NCI-H2107 treated with DMSO at 0.1 percent for 48 hours (cell line): Measurements from ENCODE around the gene TGM1.
"Not testable (repeated sequence)": the region's sequence is repeated elsewhere in the genome, so short reads cannot be mapped to it uniquely, and the experiment has no call there.

Experiments used
- DNase-seq: peaks from one replicate; lab custom pipeline; 2025; ENCODE audit not compliant: unreplicated experiment; lab: John Stamatoyannopoulos, UW

Gene TGM1

GRCh38 chr14:24234095-24235005 is 28.6 kb downstream of the TGM1 start:
- DNase-seq = no peak

DNA sequence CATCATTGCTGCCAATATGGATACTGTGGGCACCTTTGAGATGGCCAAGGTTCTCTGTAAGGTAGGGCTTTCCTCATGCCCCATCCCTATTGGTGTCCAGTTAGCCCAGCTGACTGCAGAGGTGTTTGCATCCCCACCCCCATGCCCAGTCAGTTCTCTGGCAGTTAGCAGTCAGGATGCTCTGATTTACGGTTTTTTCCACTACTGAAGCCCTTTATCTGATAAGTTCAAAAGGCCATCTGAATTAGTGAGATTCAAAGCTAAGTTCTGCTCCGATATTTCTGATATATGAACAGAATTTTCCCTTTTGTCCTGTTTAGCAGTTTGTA is 29.5 kb downstream of the TGM1 start:
- no peak for DNase-seq

DNA sequence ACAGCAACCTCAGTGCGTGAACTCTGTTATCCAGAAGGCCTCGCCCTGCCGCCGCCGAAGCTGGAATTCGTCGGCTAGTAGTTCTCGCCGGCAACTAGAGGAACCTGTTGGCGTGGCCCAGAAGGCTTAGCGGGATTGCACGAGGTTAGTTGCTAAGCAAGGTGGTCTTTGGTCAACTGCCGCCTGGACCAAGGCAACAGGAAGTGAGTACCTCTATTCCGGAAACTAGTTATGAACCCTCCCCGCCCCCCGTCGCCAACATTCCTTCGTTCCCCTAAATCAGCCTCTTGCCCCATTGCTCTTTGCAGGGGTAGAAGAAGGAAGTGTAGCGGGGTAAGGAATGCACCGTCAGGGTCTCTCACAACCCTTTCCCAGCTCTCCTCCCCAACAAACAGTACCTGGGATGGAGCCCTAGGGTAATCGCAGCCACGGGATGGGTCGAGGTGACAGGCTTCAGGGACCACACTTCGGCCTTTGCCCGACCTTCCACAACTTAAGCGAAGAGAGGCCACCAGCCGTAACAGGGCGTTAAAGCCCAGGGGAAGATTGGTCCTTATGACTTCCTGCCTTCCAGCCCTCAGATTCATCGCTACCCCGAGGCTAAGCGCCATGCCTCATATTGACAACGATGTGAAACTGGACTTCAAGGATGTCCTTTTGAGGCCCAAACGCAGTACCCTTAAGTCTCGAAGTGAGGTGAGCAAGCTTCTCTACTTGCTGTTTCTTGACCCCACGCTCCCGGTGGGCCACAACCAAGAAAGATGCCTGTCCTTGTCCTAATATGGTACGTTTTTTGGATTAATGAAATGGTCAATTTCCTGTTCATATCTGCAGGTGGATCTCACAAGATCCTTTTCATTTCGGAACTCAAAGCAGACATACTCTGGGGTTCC is 30.1 kb downstream of the TGM1 start, which contains the start of gene GMPR2:
GMPR2 (plus strand) TSS at position 285 of the 893 bp plus-strand sequence; CDS start at position 610, 325 bp downstream.
- peak; percentile 87 for DNase-seq

DNA sequence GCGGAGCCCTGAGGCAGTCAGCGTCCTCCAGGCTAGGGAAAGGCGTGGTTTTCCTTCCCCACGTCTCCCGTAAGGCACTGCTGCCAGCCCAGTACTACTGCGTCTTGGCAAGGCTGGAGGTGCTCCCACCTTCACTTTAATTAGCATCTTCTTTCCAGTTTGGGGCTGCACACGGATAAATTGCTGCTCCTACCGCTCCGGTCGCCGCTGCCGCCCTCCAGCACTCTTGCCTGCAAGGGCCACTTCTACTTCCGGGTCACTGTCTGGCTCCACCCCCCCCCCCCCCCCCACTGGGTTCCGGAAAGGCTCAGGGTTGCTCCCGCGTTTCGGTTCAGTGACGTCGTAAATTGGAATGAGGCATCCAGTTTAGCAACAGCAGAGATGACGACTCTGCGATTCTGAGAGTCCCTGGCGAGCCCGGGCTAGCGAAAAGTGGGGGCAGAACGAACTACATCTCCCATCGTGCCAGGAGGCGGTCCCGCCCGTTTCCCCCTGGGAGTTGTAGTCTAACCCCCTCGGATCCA is 30.8 kb downstream of the TGM1 start, which contains the start of gene NEDD8:
NEDD8 (minus strand) TSS at position 247 of the 524 bp plus-strand sequence; CDS start at position 147, 100 bp downstream.
- peak; percentile 99 for DNase-seq

- no peak for DNase-seq
These were observed 31.5 kb downstream of the TGM1 start for GRCh38 chr14:24231263-24232120.

- no peak for DNase-seq
These were observed 34.1 kb downstream of the TGM1 start for GRCh38 chr14:24228902-24229301.

DNA sequence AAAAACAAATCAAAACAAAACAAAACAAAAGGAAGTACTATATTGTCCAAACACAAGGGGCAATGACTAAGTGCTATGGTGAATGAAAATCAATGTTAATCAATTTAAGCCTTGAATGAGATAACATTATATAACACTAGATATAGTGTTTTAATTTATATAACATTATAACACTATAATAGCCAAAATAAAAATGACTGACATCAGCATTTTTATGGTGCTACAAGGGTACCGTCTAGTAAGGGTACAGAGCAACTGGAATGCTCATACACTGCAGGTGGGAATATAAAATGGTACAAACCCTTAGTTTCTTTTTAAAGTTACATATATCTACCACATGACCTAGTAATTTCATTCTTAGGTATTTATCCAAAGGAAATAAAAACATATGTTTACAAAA is 36.5 kb downstream of the TGM1 start:
- DNase-seq = no peak

DNA sequence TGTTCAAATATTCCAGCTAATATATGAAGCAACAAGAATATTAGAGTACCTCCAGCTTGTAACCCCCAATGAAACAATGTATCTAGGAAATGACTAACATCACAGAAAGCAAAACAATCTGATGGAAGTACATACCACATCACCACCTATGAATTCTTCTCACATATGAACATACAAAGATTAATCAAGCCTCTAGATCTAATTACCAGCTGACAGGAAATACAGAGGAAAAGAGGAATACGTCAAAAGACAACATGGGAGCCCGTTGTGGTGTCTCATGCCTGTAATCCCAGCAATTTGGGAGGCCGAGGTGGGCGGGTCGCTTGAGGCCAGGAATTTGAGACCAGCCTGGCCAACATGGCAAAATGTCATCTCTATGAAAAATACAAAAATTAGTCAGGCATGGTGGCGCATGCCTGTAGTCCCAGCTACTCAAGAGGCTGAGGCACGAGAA is 38.3 kb downstream of the TGM1 start:
- DNase-seq = no peak

DNA sequence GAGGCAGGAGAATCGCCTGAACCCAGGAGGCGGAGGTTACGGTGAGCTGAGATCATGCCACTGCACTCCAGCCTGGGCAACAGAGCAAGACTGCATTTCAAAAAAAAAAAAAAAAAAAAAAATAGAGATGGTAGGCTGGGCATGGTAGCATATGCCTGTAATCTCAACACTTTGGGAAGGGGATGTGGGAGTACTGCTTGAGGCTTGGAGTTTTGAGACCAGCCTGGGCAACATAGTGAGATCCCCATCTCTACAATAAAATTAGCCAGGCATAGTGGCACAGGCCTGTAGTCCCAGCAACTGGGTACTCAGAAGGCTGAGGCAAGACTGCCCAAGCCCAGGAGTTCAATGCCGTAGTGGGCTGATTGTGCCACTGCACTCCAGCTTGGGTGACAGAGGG is 40.0 kb downstream of the TGM1 start:
- not testable (repeated sequence) for DNase-seq

- DNase-seq = no peak
These were observed 43.5 kb downstream of the TGM1 start for GRCh38 chr14:24219521-24219920.

DNA sequence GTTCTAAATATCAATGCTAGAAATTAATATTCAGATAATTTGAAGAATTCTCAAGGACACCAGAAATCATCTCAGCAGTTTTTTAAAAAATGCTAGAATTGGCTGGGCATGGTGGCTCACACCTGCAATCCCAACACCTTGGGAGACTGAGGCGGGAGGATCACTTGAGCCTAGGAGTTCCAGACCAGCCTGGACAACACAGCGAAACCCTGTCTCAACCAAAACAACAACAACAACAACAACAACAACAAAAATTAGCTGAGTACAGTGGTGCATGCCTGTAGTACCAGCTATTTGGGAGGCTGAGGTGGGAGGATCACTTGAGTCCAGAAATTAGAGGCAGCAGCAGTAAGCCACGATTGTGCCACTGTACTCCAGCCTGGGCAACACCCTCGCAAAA is 43.9 kb downstream of the TGM1 start:
- DNase-seq = no peak

GRCh38 chr14:24216876-24217275 is 46.1 kb downstream of the TGM1 start:
- DNase-seq = not testable (repeated sequence)

GRCh38 chr14:24216345-24216699 is 46.7 kb downstream of the TGM1 start:
- no peak for DNase-seq

- DNase-seq = peak; percentile 90
These were observed 47.3 kb downstream of the TGM1 start, which contains the start of gene MDP1 for GRCh38 chr14:24215495-24216344. TSS of gene MDP1 (minus strand) at chr14:24216066. CDS start at chr14:24215955, 111 bp downstream.

- DNase-seq = no peak
These were observed 48.9 kb downstream of the TGM1 start for GRCh38 chr14:24213866-24214662.

GRCh38 chr14:24212924-24213865 is 49.8 kb downstream of the TGM1 start, which contains the start of gene CHMP4A:
TSS of gene CHMP4A (minus strand) at chr14:24213488. CDS start at chr14:24213439, 49 bp downstream.
- DNase-seq = peak; percentile 95

DNA sequence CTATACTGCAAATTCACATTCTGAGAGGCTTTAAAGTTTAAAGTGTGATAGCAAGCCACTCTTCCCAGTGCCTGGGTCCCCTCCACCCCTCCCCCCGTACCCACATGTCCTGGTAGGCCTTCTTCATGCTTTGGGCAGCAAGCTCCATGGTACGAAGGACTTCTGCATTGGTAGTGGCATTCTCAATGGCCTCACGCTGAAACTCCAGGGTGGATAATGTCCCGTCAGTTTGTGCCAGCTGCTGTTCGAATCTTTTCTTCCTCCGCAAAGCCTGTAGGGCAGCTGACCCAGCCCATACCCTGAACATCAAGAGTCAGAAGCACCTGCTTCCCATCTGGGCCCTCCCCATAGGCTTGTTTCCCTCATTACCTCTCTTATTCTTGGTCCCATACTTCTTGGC is 51.7 kb downstream of the TGM1 start:
- no peak for DNase-seq
